Measurements from ENCODE around the gene DEF6.

GRCh38 chr6:35297601-35298481 is at the start of gene DEF6:
- TF ChIP-seq CTCF (conservative IDR thresholded peaks at IDR 0.05; ENCODE audit: low read depth, low read length) (peak; percentile 96), EZH2 (IDR thresholded peaks at IDR 0.05; ENCODE audit: low read length, unreplicated experiment) (no peak), EZH2phosphoT487 (IDR thresholded peaks at IDR 0.05; ENCODE audit: borderline replicate concordance, low read length) (no peak)

All from PC-3 (cell line).